Transverse colon (tissue), 4 donors: ENCODE results near the gene EFCAB8. TPM values are rescaled to one million over a fixed set of nuclear protein-coding genes. Genes with fewer than 3 reads are reported as not detected.

Experiments used
- DNase-seq: peaks from one replicate; pipeline ENCODE4 v3.0.0-alpha.2; 2019
- H3K27ac ChIP-seq, 4 donors: fragments of 200-600 bp; sonication (generic); 2 replicates each; pipeline ENCODE4 v1.5.1; 2016 to 2018; ENCODE audit warnings: inconsistent platforms in 4 of 4
- H3K27me3 ChIP-seq: fragments of 200-600 bp; sonication (generic); 2 replicates; pipeline ENCODE4 v1.5.1; 2017; ENCODE audit warnings: inconsistent platforms
- H3K36me3 ChIP-seq, 4 donors: fragments of 200-600 bp; sonication (generic); 2 replicates each; pipeline ENCODE4 v1.5.1; 2017 to 2019; ENCODE audit warnings: inconsistent platforms in 4 of 4
- H3K4me1 ChIP-seq, 4 donors: fragments of 200-600 bp; sonication (generic); 2 replicates each; pipeline ENCODE4 v1.5.1; 2017 to 2020; ENCODE audit warnings: inconsistent platforms in 4 of 4
- H3K4me3 ChIP-seq, 4 donors: fragments of 200-600 bp; sonication (generic); 1 replicate in 1 of 4; 2 replicates in 3 of 4; pipeline versions ENCODE4 v1.5.1 to v1.6.1; 2017 to 2019; ENCODE audit warnings: inconsistent platforms in 4 of 4
- H3K9me3 ChIP-seq, 2 donors: fragments of 200-600 bp; sonication (generic); 2 replicates each; pipeline ENCODE4 v1.5.1; 2017 to 2019; ENCODE audit warnings: inconsistent platforms in 2 of 2
- CTCF ChIP-seq, 5 experiments: fragments of 200-600 bp in 3 of 5; fragments of 450-650 bp in 2 of 5; sonication (generic) in 3 of 5; IDR thresholded peaks; 1 replicate in 2 of 5; 2 replicates in 3 of 5; pipeline ENCODE4 v1.5.1; 2016 to 2017; ENCODE audit warnings: antibody characterized with exemption in 5 of 5, inconsistent platforms in 3 of 5, mild to moderate bottlenecking in 2 of 5, moderate library complexity in 1 of 5
- EP300 ChIP-seq: sonication (generic); formaldehyde crosslinking; IDR thresholded peaks from one replicate; pipeline ENCODE4 v1.6.1; 2017; ENCODE audit warnings: antibody characterized with exemption, low read depth
- POLR2A ChIP-seq: fragments of 450-650 bp; IDR thresholded peaks from one replicate; pipeline ENCODE4 v1.6.1; 2016; ENCODE audit warnings: antibody characterized with exemption, mild to moderate bottlenecking, moderate library complexity
- POLR2AphosphoS5 ChIP-seq, 3 donors: sonication (generic); formaldehyde crosslinking; IDR thresholded peaks; one replicate each; pipeline ENCODE4 v1.6.1; 2016; ENCODE audit warnings: antibody characterized with exemption in 3 of 3
- WGBS, 2 donors: methylation state at CpG; one replicate each; pipeline ENCODE4 v1.1.5; 2018; ENCODE audit warnings: low coverage in 1 of 2; 5-methylcytosine and 5-hydroxymethylcytosine counted together
- in situ Hi-C, 4 donors: fragments of 200-750 bp; cut with MboI; loops; one replicate each; pipeline versions ENCODE4 v1.15.0 to v1.15.1; 2017; ENCODE audit warnings: low sequenced_read_pairs in 3 of 4, low pct_ligation_motif_present in 1 of 4, low pct_unique_long_range_greater_than_20kb in 1 of 4
- intact Hi-C: fragments of 100-400 bp; cut with DNase I; formaldehyde crosslinking; loops from one replicate; pipeline ENCODE4 v1.15.1; 2023; ENCODE audit warnings: low total_unique reads
- total RNA-seq, 4 donors: library from RNA; depleted of rRNA; stranded (reverse); fragments of >200 nt; gene quantifications; one replicate each; pipeline ENCODE4 v1.1.0, GENCODE V29; 2016

The EFCAB8 gene
- total RNA-seq, 4 donors from 2014 or later = 0.14 TPM; not detected in 3

DNA sequence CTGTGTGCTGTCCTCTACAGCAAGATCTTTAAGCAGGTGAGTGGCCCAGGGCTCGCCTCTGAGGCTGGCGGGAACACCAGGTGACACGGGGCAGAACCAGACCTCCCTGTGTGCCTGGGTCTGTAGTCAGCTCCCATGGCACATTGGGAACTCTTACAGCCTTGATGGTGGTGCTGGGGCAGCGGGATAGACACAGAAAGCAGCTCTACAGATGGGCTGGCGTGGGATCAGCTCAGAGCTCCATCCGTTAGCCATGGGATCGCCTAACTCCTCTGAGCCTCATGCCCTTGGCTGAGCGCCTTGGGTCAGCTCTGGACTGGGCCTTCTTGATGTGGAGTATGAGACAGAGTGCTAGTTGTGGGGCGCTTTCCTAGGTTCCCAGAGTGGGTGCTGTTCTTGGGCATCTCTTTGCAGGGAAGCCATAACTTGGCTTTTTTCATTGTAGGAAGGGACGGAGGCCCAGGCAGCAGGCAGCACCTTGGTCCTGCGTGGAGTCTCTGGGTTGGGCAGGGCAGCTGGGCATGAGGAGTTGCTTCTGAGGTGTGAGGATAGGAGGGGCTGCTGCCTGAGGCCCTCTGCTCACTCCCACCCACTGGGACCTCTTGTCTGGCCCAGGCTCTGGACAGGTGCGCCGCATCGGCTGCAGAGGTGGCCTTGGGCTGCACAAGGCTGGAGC is 51.3 kb downstream of the EFCAB8 start:
- H3K27me3 ChIP-seq = no peaks in the 10 kb centered on the region
- no peak overlapping the region for H3K27ac ChIP-seq
- no peaks in the 10 kb centered on the region for H3K36me3 ChIP-seq
- TF ChIP-seq POLR2AphosphoS5 (IDR thresholded peaks at IDR 0.05) (no peak), CTCF (IDR thresholded peaks at IDR 0.05) (no peak), POLR2A (no peak), EP300 (no peak)
- 86 to 100% methylated on average over 2 to 14 of the region's 14 CpGs for WGBS, 2 donors
- DNase-seq = no peak
- H3K4me1 ChIP-seq = no peaks in the 10 kb centered on the region
- H3K4me3 ChIP-seq = no peak overlapping the region
- in situ Hi-C loops = loop anchor here in 2 of 4 donors (10.0 to 25.0 kb wide), 2 partner anchors 385 to 402 kb away; no protein-coding TSS in a partner anchor
- H3K9me3 ChIP-seq = peaks cover 1% of the 10 kb centered on the region in 2 donors
- intact Hi-C loops = loop anchor here (5.0 kb wide), 1 partner anchor 382 kb away; no protein-coding TSS in a partner anchor

GRCh38 chr20:32911355-32911754 is 52.6 kb downstream of the EFCAB8 start:
- Histone ChIP-seq H3K4me1 (no peaks in the 10 kb centered on the region), H3K9me3 (peaks cover 12 to 14% of the 10 kb centered on the region in 2 donors), H3K36me3 (no peaks in the 10 kb centered on the region), H3K27me3 (no peaks in the 10 kb centered on the region), H3K4me3 (no peak overlapping the region), H3K27ac (no peak overlapping the region)
- DNase-seq = no peak
- intact Hi-C loops (no loop called here), in situ Hi-C loops (loop anchor here in 1 of 4 donors (25.0 kb wide), 1 partner anchor 401 kb away; no protein-coding TSS in a partner anchor)
- TF ChIP-seq POLR2A (no peak), POLR2AphosphoS5 (IDR thresholded peaks at IDR 0.05) (no peak), CTCF (IDR thresholded peaks at IDR 0.05) (no peak), EP300 (no peak)
- 40 to 78% methylated on average over 1 to 13 of the region's 13 CpGs for WGBS, 2 donors

DNA sequence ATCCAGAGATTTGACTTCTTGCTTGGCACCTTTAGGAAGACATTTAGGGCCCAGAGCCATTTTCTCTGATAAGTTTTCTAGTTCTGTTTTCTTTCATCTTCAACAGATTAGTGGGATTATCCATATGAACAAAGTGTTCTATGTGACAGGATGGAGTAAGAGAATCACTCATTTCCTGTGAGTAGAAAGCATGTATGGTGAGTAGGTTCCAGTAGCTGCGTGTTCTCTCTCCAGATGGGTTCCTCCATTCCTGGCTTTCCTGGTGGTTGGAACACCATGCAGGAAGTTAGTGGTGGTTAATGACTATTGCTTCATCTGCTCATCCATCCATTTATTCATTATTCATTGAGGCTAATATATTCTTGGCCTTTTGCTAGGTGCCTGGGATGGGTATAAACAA is 54.0 kb downstream of the EFCAB8 start:
- no peak for DNase-seq
- WGBS, 2 donors = 91 to 100% methylated on average over 1 of the region's 1 CpG
- in situ Hi-C loops = loop anchor here in 1 of 4 donors (25.0 kb wide), 1 partner anchor 400 kb away; no protein-coding TSS in a partner anchor
- Histone ChIP-seq H3K9me3 (peaks cover 12 to 16% of the 10 kb centered on the region in 2 donors), H3K27me3 (no peaks in the 10 kb centered on the region), H3K36me3 (no peaks in the 10 kb centered on the region), H3K4me3 (no peak overlapping the region), H3K4me1 (no peaks in the 10 kb centered on the region), H3K27ac (no peak overlapping the region)
- TF ChIP-seq EP300 = no peak
- no peak for TF ChIP-seq POLR2A
- no peak for TF ChIP-seq POLR2AphosphoS5 (IDR thresholded peaks at IDR 0.05)
- no peak for TF ChIP-seq CTCF (IDR thresholded peaks at IDR 0.05)
- intact Hi-C loops = no loop called here

DNA sequence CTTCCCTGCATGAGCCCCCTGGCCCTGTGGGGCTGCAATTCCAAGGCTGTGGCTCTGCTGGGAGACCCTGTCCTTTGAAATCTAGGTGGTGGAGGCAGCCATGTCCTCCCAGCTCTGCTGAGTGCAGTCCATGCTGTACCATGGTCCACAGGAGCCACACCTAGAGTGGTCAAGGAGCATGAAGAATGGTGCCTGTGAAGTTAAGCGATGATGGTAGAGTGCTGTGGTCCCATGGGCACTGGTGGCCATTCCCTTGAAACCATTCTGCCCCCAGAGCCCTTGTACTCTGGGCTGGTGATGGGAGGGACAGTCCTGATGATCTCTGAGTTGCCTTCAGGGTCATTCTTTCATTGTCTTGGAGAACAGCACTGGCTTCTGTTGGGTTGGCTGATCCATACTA is 55.3 kb downstream of the EFCAB8 start:
- TF ChIP-seq POLR2A (no peak), POLR2AphosphoS5 (IDR thresholded peaks at IDR 0.05) (no peak), EP300 (no peak), CTCF (IDR thresholded peaks at IDR 0.05) (no peak)
- intact Hi-C loops = no loop called here

More for the DNA sequence above, 55.3 kb downstream of the EFCAB8 start:
- no peak overlapping the region for H3K27ac ChIP-seq
- H3K4me3 ChIP-seq = no peak overlapping the region
- H3K36me3 ChIP-seq = no peaks in the 10 kb centered on the region
- in situ Hi-C loops = loop anchor here in 1 of 4 donors (25.0 kb wide), 1 partner anchor 398 kb away; no protein-coding TSS in a partner anchor
- DNase-seq = no peak
- WGBS, 2 donors = 93% methylated on average over 1 of the region's 1 CpG; no CpG with 5 or more reads in 1 of the 2 donors
- H3K9me3 ChIP-seq = peaks cover 12 to 16% of the 10 kb centered on the region in 2 donors
- H3K27me3 ChIP-seq = no peaks in the 10 kb centered on the region
- no peaks in the 10 kb centered on the region for H3K4me1 ChIP-seq
